ENCODE results near the gene DNAH10. TPM values are rescaled to one million over a fixed set of nuclear protein-coding genes. Genes with fewer than 3 reads are reported as not detected.

The DNAH10 gene, protein sequence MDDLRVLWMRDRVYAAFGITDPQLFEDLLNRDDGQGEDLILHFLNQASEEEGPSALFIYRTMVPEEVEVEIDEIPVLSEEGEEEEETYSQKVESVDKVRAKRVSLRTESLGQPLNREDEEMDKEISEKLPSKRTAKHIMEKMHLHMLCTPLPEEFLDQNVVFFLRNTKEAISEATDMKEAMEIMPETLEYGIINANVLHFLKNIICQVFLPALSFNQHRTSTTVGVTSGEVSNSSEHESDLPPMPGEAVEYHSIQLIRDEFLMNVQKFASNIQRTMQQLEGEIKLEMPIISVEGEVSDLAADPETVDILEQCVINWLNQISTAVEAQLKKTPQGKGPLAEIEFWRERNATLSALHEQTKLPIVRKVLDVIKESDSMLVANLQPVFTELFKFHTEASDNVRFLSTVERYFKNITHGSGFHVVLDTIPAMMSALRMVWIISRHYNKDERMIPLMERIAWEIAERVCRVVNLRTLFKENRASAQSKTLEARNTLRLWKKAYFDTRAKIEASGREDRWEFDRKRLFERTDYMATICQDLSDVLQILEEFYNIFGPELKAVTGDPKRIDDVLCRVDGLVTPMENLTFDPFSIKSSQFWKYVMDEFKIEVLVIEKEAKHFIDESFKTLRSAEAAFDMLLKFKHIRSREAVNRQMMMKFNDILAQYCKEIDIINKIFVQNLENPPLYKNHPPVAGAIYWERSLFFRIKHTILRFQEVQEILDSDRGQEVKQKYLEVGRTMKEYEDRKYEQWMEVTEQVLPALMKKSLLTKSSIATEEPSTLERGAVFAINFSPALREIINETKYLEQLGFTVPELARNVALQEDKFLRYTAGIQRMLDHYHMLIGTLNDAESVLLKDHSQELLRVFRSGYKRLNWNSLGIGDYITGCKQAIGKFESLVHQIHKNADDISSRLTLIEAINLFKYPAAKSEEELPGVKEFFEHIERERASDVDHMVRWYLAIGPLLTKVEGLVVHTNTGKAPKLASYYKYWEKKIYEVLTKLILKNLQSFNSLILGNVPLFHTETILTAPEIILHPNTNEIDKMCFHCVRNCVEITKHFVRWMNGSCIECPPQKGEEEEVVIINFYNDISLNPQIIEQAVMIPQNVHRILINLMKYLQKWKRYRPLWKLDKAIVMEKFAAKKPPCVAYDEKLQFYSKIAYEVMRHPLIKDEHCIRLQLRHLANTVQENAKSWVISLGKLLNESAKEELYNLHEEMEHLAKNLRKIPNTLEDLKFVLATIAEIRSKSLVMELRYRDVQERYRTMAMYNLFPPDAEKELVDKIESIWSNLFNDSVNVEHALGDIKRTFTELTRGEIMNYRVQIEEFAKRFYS (N-terminal part only)
- total RNA-seq (2021; ENCODE audit: unreplicated experiment) (0.39 TPM), Bru-seq, nascent RNA (percentile 13 among the genes with signal in this experiment), BruChase-seq, experiment 1, labeled RNA remaining after a 2-hour chase (percentile 14 among the genes with signal in this experiment), BruChase-seq, experiment 2, labeled RNA remaining after a 6-hour chase (percentile 13 among the genes with signal in this experiment)
- polyA plus RNA-seq (2012; ENCODE audit: insufficient read length) = 0.82 TPM
- long read RNA-seq = 0 reads

DNA sequence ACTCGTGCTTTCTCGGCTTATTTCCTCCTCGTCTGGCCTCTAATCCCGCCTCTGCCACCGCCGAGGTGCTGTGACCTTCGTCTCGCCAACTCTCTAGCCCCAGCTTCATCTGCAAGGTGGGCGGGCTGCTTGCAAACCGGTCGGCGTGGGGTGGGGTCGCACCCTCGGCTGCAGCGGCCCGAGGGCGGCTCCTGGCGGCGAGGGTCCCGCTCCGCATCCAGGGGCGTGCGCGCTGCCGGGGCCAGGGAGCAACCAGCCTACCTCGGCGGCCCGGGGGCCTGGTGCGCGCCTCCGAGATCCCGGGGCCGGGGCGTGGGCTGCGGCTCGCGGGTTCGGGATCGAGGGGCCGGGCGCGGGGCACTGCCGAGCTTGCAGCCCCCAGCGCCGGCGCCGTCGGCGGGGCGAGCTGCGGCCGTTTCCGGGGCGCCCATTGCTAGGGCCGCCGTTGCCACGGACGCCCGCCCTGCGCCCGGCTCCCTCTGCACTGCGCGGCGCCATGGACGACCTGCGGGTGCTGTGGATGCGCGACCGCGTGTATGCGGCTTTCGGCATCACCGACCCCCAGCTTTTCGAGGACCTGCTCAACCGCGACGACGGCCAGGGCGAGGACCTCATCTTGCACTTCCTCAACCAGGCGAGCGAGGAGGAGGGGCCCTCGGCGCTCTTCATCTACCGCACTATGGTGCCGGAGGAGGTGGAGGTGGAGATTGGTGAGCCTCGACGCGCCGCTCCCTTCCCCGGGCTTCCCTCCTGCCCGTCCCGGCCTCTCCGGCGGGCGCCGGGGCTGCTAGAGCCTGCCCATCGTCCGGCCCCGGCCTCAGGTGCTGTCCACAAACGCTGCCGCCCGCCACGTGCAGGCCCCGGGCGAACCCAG lies at the start of gene DNAH10:
TSS of gene DNAH10 (plus strand) at position 461 of the 874 bp plus-strand sequence. CDS start at position 497, 36 bp downstream.
- POLR2A ChIA-PET = no interaction called here
- CTCF ChIA-PET = no interaction called here
- TF ChIP-seq SIN3A (IDR thresholded peaks at IDR 0.05; ENCODE audit: borderline replicate concordance, insufficient read depth, low read depth, low read length) (peak; percentile 56; the same call in 1 of the 2 replicates), TCF7L2 (IDR thresholded peaks at IDR 0.05; ENCODE audit: low read depth, low read length) (peak; percentile 68; the same call in 1 of the 2 replicates), POLR2AphosphoS5 (IDR thresholded peaks at IDR 0.05; ENCODE audit: low read depth, low read length) (no peak)
- TF ChIP-seq, protein P1, sequence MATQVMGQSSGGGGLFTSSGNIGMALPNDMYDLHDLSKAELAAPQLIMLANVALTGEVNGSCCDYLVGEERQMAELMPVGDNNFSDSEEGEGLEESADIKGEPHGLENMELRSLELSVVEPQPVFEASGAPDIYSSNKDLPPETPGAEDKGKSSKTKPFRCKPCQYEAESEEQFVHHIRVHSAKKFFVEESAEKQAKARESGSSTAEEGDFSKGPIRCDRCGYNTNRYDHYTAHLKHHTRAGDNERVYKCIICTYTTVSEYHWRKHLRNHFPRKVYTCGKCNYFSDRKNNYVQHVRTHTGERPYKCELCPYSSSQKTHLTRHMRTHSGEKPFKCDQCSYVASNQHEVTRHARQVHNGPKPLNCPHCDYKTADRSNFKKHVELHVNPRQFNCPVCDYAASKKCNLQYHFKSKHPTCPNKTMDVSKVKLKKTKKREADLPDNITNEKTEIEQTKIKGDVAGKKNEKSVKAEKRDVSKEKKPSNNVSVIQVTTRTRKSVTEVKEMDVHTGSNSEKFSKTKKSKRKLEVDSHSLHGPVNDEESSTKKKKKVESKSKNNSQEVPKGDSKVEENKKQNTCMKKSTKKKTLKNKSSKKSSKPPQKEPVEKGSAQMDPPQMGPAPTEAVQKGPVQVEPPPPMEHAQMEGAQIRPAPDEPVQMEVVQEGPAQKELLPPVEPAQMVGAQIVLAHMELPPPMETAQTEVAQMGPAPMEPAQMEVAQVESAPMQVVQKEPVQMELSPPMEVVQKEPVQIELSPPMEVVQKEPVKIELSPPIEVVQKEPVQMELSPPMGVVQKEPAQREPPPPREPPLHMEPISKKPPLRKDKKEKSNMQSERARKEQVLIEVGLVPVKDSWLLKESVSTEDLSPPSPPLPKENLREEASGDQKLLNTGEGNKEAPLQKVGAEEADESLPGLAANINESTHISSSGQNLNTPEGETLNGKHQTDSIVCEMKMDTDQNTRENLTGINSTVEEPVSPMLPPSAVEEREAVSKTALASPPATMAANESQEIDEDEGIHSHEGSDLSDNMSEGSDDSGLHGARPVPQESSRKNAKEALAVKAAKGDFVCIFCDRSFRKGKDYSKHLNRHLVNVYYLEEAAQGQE (IDR thresholded peaks at IDR 0.05; ENCODE audit: insufficient read depth in 1 of 2, low read depth in 2 of 2, low read length in 1 of 2) = no peak
- TF ChIP-seq, protein P2, sequence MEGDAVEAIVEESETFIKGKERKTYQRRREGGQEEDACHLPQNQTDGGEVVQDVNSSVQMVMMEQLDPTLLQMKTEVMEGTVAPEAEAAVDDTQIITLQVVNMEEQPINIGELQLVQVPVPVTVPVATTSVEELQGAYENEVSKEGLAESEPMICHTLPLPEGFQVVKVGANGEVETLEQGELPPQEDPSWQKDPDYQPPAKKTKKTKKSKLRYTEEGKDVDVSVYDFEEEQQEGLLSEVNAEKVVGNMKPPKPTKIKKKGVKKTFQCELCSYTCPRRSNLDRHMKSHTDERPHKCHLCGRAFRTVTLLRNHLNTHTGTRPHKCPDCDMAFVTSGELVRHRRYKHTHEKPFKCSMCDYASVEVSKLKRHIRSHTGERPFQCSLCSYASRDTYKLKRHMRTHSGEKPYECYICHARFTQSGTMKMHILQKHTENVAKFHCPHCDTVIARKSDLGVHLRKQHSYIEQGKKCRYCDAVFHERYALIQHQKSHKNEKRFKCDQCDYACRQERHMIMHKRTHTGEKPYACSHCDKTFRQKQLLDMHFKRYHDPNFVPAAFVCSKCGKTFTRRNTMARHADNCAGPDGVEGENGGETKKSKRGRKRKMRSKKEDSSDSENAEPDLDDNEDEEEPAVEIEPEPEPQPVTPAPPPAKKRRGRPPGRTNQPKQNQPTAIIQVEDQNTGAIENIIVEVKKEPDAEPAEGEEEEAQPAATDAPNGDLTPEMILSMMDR (IDR thresholded peaks at IDR 0.05) = peak; percentile 79
- Histone ChIP-seq H3K9me3 (ENCODE audit: control insufficient read depth, insufficient read depth, low read depth, low read length) (no peaks in the 10 kb centered on the region), H3K4me3 (ENCODE audit: low read depth in 2 of 2, low read length in 2 of 2) (peak within 1 kb of the TSS; percentile 44 to 51), H3K27me3 (ENCODE audit: control insufficient read depth, insufficient read depth, low read length) (no peaks in the 10 kb centered on the region), H3K27ac (ENCODE audit: low read length) (peak within 1 kb of the TSS; percentile 23; the same call in 1 of the 2 replicates), H3K36me3 (ENCODE audit: control insufficient read depth, insufficient read depth, low read length) (no peaks in the 10 kb centered on the region), H3K4me1 (ENCODE audit: control insufficient read depth, insufficient read depth, low read length) (no peaks in the 10 kb centered on the region)
- intact Hi-C loops (cut with micrococcal nuclease; ENCODE audit: unreplicated experiment) (no loop called here), in situ Hi-C loops (cut with HindIII; ENCODE audit: low pct_unique_long_range_greater_than_20kb, low sequenced_read_pairs) (no loop called here)
- DNase-seq (ENCODE audit: low read depth, low spot score) (no peak), ATAC-seq (peak; percentile 87)
- BruUV-seq (replicated peaks) = no TSS peak
